Ovary (tissue), 3 donors: ENCODE data around the gene COX19.

Experiments
- CTCF ChIP-seq, 3 donors: fragments of 450-650 bp in 2 of 3; fragments of 200-600 bp in 1 of 3; IDR thresholded peaks; one replicate each; pipeline versions ENCODE4 v1.5.1 to v1.8.0; 2016 to 2022; ENCODE audit warnings: antibody characterized with exemption in 3 of 3, mild to moderate bottlenecking in 1 of 3
- EP300 ChIP-seq: sonication (generic); formaldehyde crosslinking; IDR thresholded peaks from one replicate; pipeline ENCODE4 v1.6.1; 2017; ENCODE audit warnings: antibody characterized with exemption
- POLR2A ChIP-seq: fragments of 450-650 bp; IDR thresholded peaks from one replicate; pipeline ENCODE4 v1.6.1; 2017; ENCODE audit warnings: antibody characterized with exemption, mild to moderate bottlenecking, moderate library complexity
- donor health status: DM: no; HTN: no; CAD: no.

DNA sequence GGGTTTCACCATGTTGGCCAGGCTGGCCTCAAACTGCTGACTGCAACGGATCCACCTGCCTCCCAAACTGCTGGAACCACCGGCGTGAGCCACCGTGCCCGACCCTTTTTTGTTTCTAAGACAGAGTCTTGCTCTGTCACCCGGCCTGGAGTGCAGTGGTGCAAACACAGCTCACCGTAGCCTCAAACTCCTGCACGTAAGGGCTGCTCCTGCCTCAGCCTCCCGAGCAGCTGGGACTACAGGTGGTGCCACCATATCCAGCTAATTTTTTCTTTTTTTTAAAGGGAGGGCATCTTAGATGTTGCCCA lies 57.3 kb downstream of the COX19 start:
- TF ChIP-seq POLR2A, result no peak
- no peak for TF ChIP-seq CTCF (IDR thresholded peaks at IDR 0.05)
- TF ChIP-seq EP300, result no peak
